Left forelimb (tissue), 1 donor: ENCODE results near the gene SPINT2.

Experiments used
- DNase-seq: peaks from one replicate; pipeline ENCODE4 v3.0.0-alpha.2; 2018; ENCODE audit warnings: low spot score

SPINT2 gene

DNA sequence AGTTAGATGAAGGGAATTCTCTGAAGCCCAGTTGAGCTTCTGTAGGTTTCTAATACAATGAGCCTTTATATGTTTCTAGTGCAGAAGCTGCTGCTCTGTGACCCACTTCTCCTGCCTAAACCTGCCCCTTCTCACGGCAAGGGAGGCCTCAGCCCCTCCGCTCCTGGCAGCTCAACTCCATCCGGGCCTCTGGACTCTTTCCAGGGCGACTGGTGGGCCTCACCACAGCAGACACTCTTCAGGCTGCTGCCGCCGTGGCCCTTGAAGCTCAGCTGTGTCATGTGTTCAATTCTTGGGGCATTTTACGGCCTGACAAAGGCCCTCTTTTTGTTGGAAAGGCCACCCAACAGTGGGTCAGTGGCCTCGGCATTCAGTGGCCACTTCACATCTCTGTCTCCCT, 29.7 kb downstream of the SPINT2 start:
- no peak for DNase-seq

DNA sequence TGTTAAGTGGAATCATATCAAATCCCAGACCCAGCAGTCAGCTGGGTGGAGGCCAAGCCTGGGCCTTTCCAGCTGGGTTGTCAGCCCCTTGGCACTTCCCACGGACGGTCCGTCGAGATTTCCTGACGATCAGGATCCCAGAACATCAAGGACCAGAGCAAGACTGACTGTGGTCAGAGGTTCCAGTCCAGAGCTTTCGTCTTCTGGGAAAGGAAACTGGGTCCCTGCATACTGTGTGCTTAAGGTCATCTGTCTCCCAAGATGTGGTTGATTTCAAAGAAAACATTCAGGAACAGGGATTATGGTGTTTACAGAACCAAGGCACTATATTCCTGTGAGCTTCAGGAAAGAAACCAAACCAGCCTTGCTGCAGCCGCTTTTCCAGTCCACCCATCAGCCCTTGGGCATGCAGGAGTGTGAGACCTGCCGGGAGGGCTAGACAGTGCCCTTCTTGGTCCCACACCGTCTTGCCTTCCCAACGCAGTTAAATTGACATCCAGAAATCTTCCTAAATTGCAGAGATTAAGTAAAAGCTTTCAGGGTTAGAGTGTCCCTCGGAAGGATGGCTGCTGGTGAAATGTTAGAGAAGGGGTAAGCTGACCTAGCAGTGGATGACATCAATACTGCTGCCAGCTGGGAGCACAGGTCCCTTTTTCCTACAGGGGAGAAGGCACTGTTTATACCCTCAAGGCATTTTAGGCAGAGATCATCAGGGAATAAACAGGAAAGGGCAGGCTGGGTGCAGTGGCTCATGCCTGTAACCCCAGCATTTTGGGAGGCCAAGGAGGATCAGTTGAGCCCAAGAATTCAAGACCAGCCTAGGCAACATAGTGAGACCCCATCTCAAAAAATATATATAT, 34.7 kb downstream of the SPINT2 start:
- DNase-seq = no peak

- DNase-seq = no peak
Measured at GRCh38 chr19:38303517-38304351, 39.4 kb downstream of the SPINT2 start, which contains the start of gene C19orf33. Gene C19orf33, plus strand, starts transcription at chr19:38304251. Its CDS starts 11 bp downstream, at chr19:38304262.

GRCh38 chr19:38304352-38304865, 40.0 kb downstream of the SPINT2 start:
- no peak for DNase-seq

DNA sequence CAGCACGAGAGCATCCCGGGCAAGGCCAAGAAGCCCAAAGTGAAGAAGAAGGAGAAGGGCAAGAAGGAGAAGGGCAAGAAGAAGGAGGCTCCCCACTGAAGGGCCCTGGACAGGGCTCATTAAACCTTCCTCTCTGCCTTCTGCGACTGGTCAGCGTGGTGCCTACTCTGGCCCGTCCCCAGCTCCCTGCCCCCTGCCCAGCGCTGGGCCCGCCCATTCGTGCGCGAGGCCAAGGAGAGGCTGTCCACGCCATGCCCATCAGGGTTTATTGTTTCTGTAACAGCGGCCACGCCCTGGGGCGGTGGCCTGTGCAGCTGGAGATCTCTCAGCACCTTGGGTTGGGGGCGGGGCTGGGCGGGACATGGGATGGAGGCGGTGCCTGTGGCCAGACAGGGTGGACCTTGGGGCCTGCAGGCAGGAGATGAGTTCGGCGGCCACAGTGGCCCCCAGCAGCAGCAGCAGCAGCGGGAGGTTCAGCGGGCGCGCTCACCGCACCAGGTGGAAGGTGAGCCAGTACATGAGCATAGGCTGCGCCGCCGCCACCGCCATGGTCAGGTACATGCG, 40.6 kb downstream of the SPINT2 start:
- DNase-seq = no peak

DNA sequence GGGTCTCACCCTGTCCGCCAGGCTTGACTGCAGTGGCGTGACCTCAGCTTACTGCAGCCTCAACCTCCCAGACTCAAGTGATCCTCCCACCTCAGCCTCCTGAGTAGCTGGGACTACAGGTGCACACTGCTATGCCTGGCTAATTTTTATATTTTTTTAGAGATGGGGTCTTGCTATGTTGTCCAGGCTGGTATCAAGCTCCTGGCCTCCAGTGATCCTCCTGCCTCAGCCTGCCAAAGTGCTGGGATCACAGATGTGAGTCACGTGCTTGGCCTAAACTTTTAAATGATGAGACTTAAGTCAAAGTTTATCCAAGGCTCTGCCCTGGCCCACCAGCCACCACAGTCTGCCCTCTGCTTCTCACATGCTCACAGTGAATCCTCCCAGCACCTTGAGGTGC, 41.9 kb downstream of the SPINT2 start:
- DNase-seq = no peak

GRCh38 chr19:38307076-38307475, 42.7 kb downstream of the SPINT2 start:
- DNase-seq = no peak

- no peak for DNase-seq
Measured at GRCh38 chr19:38307597-38307996, 43.2 kb downstream of the SPINT2 start.

DNA sequence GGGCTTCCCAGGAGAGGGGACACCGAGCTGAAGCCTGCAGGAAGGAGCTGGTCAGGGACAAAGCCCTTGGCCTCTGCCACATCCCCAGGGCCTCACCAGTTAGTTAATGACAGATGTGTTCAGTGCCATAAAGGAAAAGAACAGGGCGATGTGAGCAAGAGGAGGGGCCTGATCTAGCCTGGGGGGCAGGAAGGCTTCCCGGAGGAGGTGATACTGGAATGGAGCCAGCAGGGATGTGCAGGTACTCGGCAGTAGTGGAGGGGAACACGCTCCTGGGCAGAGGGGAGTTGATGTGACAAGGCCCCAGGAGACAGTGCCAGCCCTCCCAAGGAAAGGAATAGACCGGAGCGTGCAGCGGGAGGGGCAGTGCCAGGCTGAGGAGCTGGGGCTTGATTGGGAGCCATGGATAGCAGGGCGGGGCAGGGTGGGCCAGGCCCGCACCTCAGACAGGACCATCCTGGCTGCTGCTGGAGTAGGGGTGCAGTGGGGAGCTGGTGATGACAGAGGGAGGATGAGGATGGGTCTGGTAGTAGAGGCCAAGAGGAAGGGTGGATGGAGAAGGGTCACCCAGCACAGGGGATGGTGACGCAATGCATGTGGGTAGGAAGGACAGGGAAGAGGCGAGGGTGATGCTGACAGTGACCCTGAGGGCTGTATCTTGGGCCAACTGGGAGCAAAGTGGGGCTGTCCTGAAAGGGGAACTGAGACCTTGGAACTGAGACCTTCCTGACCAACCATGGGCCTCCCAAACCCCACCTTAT, 43.8 kb downstream of the SPINT2 start:
- no peak for DNase-seq

- no peak for DNase-seq
Measured at GRCh38 chr19:38308926-38309614, 44.7 kb downstream of the SPINT2 start.

- no peak for DNase-seq
Measured at GRCh38 chr19:38309615-38310278, 45.4 kb downstream of the SPINT2 start.

- no peak for DNase-seq
Measured at GRCh38 chr19:38310279-38310670, 45.9 kb downstream of the SPINT2 start.

DNA sequence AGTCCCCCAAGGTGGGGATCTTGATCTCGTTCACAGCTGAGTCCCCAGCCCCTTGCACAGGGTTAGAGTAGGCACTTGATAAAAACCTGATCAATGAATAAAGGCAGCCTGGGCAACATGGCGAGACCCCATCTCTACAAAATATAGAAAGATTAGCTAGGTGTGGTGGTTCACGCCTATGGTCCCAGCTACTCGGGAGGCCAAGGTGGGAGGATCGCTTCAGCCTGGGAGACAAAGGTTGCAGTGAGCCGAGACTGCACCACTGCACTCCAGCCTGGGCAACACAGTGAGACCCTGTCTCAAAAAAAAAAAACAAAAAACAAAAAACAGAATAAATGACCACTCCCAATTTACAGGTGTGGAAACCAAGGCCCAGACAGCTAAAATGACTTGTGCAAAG, 46.6 kb downstream of the SPINT2 start:
- DNase-seq = no peak

DNA sequence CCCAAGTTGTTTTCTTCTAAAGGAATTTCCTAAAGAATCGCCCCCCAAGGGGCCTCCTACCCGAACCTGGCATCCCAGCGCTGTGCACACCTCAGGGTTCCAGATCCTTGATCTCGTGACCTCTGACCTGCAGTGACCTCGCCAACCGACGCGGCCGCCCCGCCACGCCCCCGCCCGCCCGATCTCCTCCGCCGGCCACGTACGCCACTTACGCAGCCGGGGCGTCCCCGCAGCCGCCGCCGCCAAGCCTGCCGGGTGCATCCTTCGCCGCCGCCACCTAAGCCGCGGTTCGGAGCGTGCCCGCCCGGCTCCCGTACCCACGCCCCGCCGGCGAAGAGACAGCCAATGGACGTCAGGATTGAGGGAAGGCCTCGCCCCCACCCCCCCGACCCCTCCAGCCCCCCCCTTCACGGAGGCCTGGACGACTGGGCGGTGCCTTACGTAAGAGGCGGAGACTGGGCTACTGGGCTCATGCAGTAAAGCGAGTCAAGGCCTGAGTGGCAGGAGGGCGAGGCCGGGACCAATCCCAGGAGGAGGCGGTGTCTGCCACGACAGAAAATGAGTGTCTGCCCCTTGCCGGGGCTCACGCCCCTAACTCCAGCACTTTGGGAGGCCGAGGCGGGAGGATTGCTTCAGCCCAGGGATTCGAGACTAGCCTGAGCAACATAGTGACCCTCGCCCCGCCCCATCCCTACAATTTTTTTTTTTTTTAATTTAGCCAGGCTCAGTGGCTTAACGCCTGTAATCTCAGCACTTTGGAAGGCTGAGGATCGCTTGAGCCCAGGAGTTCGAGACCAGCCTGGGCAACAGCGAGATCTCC, 51.5 kb downstream of the SPINT2 start, which contains the start of gene YIF1B:
Gene YIF1B, minus strand, starts transcription at position 291 of the 820 bp plus-strand sequence. Its CDS starts 30 bp downstream, at position 261.
- peak; percentile 98 for DNase-seq

DNA sequence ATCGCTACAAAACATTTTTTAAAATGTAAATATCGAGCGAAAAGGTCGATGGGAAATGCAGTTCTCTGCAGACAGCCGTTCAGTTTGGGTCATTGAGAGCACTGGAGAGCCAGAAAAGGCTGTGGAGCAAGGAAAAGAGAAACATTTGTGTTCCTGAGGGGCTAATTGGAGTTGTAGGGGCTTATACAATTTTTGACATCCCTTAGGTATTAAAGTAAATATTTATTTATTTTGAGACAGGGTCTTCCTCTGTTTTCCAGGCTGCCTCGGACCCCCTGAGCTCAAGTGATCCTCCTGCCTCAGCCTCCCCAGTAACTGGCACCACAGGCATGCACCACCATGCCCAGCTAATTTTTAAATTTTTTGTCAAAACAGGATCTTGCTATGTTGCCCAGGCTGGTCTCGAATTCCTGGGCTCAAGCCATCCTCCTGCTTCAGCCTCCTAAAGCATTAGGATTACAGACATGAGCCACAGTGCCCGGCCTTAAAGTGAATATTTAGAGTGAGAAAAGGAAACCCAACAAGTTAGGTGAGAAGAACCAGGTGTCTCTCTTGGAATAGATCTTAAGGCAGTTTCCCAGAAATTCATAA, 52.2 kb downstream of the SPINT2 start:
- no peak for DNase-seq

DNA sequence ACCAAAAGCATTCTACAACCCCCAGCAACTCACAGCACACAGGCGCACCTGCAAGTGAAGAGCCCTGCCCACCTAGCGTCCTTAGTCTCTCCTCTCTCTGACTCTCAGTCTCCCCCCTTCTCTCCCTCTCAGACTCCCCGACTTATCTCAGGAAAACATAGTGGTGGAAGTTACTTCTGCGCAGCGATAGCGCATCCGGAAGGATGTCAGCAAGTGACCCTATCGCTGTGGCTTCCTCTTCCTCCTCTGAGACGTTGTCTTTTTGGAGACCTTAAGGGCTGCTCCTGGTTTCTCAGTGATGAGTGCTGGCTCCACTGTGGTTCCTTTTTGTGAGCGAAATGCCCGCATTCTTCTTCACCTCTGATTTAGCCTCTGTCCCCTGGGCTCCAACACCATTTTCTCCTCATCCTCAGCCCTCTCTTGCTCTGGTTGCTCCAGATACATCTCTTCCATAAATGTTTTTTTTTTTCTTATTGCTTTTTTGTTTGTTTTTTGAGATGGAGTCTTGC, 52.8 kb downstream of the SPINT2 start:
- DNase-seq = no peak

DNA sequence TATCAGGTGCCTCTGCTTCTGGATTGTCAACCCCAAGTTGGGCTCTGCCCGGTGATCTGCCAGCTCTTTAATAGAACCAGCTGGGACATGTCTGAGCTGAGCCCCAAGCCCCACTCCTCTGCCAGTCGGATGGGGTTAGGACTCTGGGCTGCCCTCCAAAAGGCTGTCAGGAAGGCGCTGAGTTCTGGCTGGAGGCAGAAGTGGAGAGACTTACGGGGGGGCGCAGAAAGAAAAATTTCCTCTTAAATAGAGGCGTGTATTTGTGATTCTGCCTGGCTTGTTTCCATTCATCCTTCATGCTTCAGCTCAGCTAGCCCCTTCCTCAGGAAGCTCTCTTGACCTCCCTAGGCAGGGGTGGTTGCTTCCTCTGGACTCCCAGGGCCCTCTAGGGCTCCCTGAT, 54.3 kb downstream of the SPINT2 start:
- DNase-seq = no peak

- peak; percentile 74 for DNase-seq
Measured at GRCh38 chr19:38319421-38320258, 55.3 kb downstream of the SPINT2 start, which contains the start of gene KCNK6. Gene KCNK6, plus strand, starts transcription at chr19:38319845. Its CDS starts 106 bp downstream, at chr19:38319951.
